GM23338 (cell line): ENCODE measurements around the gene CXCL6. TPM values are rescaled to one million over a fixed set of nuclear protein-coding genes. Genes with fewer than 3 reads are reported as not detected.

Source experiments
- ATAC-seq: fragments of 200-7000 bp; cut with Tn5 transposase; 3 replicates; pipeline ENCODE4 v1.9.1; 2020
- DNase-seq: peaks from one replicate; pipeline ENCODE4 v3.0.0-alpha.2; 2015; ENCODE audit warnings: low spot score
- H2AFZ ChIP-seq: fragments of 200-600 bp; sonication (generic); 2 replicates; pipeline ENCODE4 v1.8.0; 2016; ENCODE audit warnings: antibody characterized with exemption, mild to moderate bottlenecking, moderate library complexity
- H3F3A ChIP-seq: fragments of 200-600 bp; sonication (generic); replicated peaks from 2 replicates; pipeline ENCODE4 v1.8.0; 2017; ENCODE audit warnings: antibody characterized with exemption, mixed run types, low read depth
- H3K27ac ChIP-seq: fragments of 200-600 bp; sonication (generic); 2 replicates; pipeline ENCODE4 v1.6.1; 2016; ENCODE audit warnings: low read depth
- H3K27me3 ChIP-seq: fragments of 200-600 bp; sonication (generic); 2 replicates; pipeline ENCODE4 v1.8.0; 2016; ENCODE audit warnings: mild to moderate bottlenecking, mixed run types, moderate library complexity; ENCODE audit not compliant: insufficient read depth
- H3K36me3 ChIP-seq: fragments of 200-600 bp; sonication (generic); 2 replicates; pipeline ENCODE4 v1.8.0; 2016; ENCODE audit warnings: mild to moderate bottlenecking; ENCODE audit not compliant: insufficient read depth
- H3K4me1 ChIP-seq: fragments of 200-600 bp; sonication (generic); 2 replicates; pipeline ENCODE4 v1.8.0; 2016; ENCODE audit warnings: mild to moderate bottlenecking, moderate library complexity; ENCODE audit not compliant: insufficient read depth
- H3K4me2 ChIP-seq: fragments of 200-600 bp; sonication (generic); 2 replicates; pipeline ENCODE4 v1.7.1; 2017; ENCODE audit warnings: mixed run types
- H3K4me3 ChIP-seq: fragments of 200-600 bp; sonication (generic); 2 replicates; pipeline ENCODE4 v1.6.1; 2016; ENCODE audit warnings: mixed run types
- H3K79me2 ChIP-seq: fragments of 200-600 bp; sonication (generic); replicated peaks from 2 replicates; pipeline ENCODE4 v1.8.0; 2017; ENCODE audit warnings: mild to moderate bottlenecking; ENCODE audit not compliant: insufficient read depth
- H3K9me2 ChIP-seq: fragments of 200-600 bp; sonication (generic); 2 replicates; pipeline ENCODE4 v1.8.0; 2017; ENCODE audit not compliant: insufficient read depth
- H4K20me1 ChIP-seq: fragments of 200-600 bp; sonication (generic); replicated peaks from 2 replicates; pipeline ENCODE4 v1.8.0; 2017; ENCODE audit warnings: mild to moderate bottlenecking; ENCODE audit not compliant: insufficient read depth
- H3K27ac Mint-ChIP-seq: 2 replicates; pipeline ENCODE4 v1.8.0; 2020; ENCODE audit warnings: inconsistent platforms, mild to moderate bottlenecking, moderate library complexity, mixed read lengths
- H3K27me3 Mint-ChIP-seq: 3 replicates; pipeline ENCODE4 v1.8.0; 2022; ENCODE audit warnings: low read depth, mild to moderate bottlenecking, moderate library complexity, mixed read lengths, inconsistent platforms; ENCODE audit not compliant: insufficient read depth, poor library complexity
- H3K36me3 Mint-ChIP-seq: 3 replicates; pipeline ENCODE4 v1.8.0; 2021; ENCODE audit warnings: low read depth, mild to moderate bottlenecking, inconsistent platforms, moderate library complexity, mixed read lengths
- H3K4me1 Mint-ChIP-seq: 3 replicates; pipeline ENCODE4 v1.8.0; 2020; ENCODE audit warnings: mild to moderate bottlenecking, inconsistent platforms, mixed read lengths
- H3K4me3 Mint-ChIP-seq: 3 replicates; pipeline ENCODE4 v1.8.0; 2021; ENCODE audit warnings: moderate library complexity, mild to moderate bottlenecking, inconsistent platforms, mixed read lengths
- H3K9me3 Mint-ChIP-seq: 3 replicates; pipeline ENCODE4 v1.8.0; 2020; ENCODE audit warnings: moderate library complexity, mild to moderate bottlenecking, inconsistent platforms, mixed read lengths
- CREB1 ChIP-seq: fragments of 250-450 bp; sonication (Bioruptor Pico); IDR thresholded peaks from 2 replicates; pipeline ENCODE4 v1.5.0; 2020; ENCODE audit warnings: low read depth, mild to moderate bottlenecking, moderate library complexity
- EZH2 ChIP-seq: fragments of 200-600 bp; sonication (generic); IDR thresholded peaks from one replicate; pipeline ENCODE4 v1.8.0; 2017; ENCODE audit warnings: antibody characterized with exemption, mild to moderate bottlenecking, low read depth; ENCODE audit not compliant: unreplicated experiment
- EZH2phosphoT487 ChIP-seq: fragments of 200-600 bp; sonication (generic); IDR thresholded peaks from one replicate; pipeline ENCODE4 v1.8.1; 2018; ENCODE audit warnings: antibody characterized with exemption; ENCODE audit not compliant: unreplicated experiment
- JUNB ChIP-seq: IDR thresholded peaks from one replicate; pipeline ENCODE4 v1.6.1; 2016; ENCODE audit warnings: antibody characterized with exemption; ENCODE audit not compliant: unreplicated experiment
- NANOG ChIP-seq: IDR thresholded peaks from 2 replicates; pipeline ENCODE4 v1.6.1; 2016; ENCODE audit warnings: antibody characterized with exemption, borderline replicate concordance
- POLR2AphosphoS5 ChIP-seq: IDR thresholded peaks from 2 replicates; pipeline ENCODE4 v1.6.1; 2016; ENCODE audit warnings: antibody characterized with exemption, low read depth
- STAT1 ChIP-seq: IDR thresholded peaks from one replicate; pipeline ENCODE4 v1.6.1; 2016; ENCODE audit warnings: antibody characterized with exemption; ENCODE audit not compliant: unreplicated experiment
- ZNF114 ChIP-seq: fragments of 250-450 bp; sonication (Bioruptor Pico); IDR thresholded peaks from 2 replicates; pipeline ENCODE4 v1.5.0; 2020; ENCODE audit warnings: mild to moderate bottlenecking, moderate library complexity
- polyA plus RNA-seq: library from polyadenylated mRNA; unstranded; fragments of >200 nt; fragmentation: Nextera tagmentation; extraction: Ambion mirVana; gene quantifications from 2 replicates; pipeline ENCODE4 v1.2.1, GENCODE V29; 2016
- total RNA-seq: library from RNA; depleted of rRNA; stranded (reverse); fragments of >200 nt; shearing (Covaris generic); gene quantifications from 2 replicates; pipeline ENCODE4 v1.2.3, GENCODE V29; 2014
- TF ChIP-seq, protein P1 (sequence below), 2 experiments: fragments of 200-600 bp in 1 of 2; sonication (generic) in 1 of 2; conservative IDR thresholded peaks; 2 replicates each; pipeline versions ENCODE4 v1.5.1 to v1.6.1; 2016 to 2017; ENCODE audit warnings: antibody characterized with exemption in 2 of 2, low read depth in 2 of 2, mild to moderate bottlenecking in 2 of 2, moderate library complexity in 1 of 2
- TF ChIP-seq, protein P2 (sequence below): IDR thresholded peaks from one replicate; pipeline ENCODE4 v1.6.1; 2018; ENCODE audit warnings: antibody characterized with exemption; ENCODE audit not compliant: unreplicated experiment

The CXCL6 gene
- total and polyA plus RNA-seq, 2 experiments from 2014 or later: 7.2 to 11.8 TPM

DNA sequence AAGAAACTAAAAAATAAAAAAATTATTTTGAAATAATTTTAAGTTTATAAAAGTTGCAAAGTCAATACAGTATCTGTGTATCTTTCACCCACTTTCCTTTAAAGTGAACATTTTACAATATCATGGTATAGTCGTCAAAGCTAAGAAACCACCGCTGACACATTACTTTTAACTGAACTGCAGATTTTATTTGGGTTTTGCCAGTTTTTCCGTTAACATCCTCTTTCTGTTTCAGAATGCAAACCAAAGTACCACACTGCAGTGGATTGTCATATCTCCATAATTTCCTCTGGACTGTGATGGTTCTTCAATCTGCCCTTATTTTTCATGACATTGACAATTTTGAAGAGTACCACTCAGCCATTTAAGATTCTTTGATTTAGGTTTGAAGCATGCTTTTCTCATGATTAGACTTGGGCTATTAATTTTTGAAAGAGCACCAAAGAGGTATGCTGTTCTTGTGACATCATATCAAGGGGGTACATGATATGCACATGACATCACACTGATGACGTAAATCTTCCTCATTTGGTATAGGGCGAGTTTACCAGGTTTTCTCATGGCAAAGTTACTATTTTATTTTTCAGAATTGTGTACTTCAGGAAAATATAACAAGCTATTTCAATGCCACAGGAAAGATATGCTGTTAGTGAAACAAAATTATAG is 29.1 kb downstream of the CXCL6 start:
- H4K20me1 ChIP-seq: no peaks in the 10 kb centered on the region
- no peaks in the 10 kb centered on the region; the same call in 1 of the 2 replicates for H3F3A ChIP-seq
- TF ChIP-seq NANOG (no peak), CREB1 (CRISPR knock-in tag) (0 out of 2 replicates have a peak, but pooled peaks have one; percentile 23)
- H3K36me3 ChIP-seq: no peaks in the 10 kb centered on the region
- peaks cover 22% of the 10 kb centered on the region for H3K27me3 ChIP-seq
- H2AFZ ChIP-seq: no peak overlapping the region
- H3K9me3 Mint-ChIP-seq: no peaks in the 10 kb centered on the region
- peaks cover 12% of the 10 kb centered on the region for H3K27me3 Mint-ChIP-seq
- no peak overlapping the region for H3K27ac ChIP-seq
- no peak overlapping the region for H3K4me2 ChIP-seq
- peaks cover 22% of the 10 kb centered on the region for H3K4me1 Mint-ChIP-seq
- no peaks in the 10 kb centered on the region for H3K36me3 Mint-ChIP-seq
- no peaks in the 10 kb centered on the region for H3K9me2 ChIP-seq
- peaks cover 18% of the 10 kb centered on the region for H3K4me1 ChIP-seq
- H3K4me3 Mint-ChIP-seq: no peak overlapping the region
- no peak overlapping the region for H3K4me3 ChIP-seq
- H3K27ac Mint-ChIP-seq: no peak overlapping the region
- ATAC-seq (no peak), DNase-seq (no peak)
- no peaks in the 10 kb centered on the region for H3K79me2 ChIP-seq

DNA sequence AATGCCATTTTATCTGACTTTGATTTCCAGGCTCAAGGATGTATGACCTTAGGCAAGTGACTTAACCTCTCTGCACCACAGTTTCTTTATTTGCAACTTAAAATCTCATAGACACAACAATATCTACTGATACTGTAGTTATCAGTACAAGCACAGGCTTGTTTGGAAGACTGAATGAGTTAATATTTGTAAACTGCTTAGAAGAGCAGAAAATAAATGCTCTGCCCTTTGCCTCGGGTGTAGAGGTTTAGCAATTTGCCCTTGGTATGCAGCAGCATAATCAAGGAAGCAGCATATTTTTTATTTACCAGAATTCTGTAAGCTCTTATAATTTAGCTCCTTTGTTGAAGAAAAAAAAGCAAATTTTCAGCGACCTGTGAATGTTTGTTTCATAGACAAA is 29.8 kb downstream of the CXCL6 start:
- Histone ChIP-seq H3K27me3 (peaks cover 23% of the 10 kb centered on the region), H3K4me2 (no peak overlapping the region), H3K4me3 (no peak overlapping the region), H3K36me3 (no peaks in the 10 kb centered on the region), H3K79me2 (no peaks in the 10 kb centered on the region), H3K27ac (no peak overlapping the region), H3K4me1 (peaks cover 18% of the 10 kb centered on the region), H3F3A (no peaks in the 10 kb centered on the region; the same call in 1 of the 2 replicates), H3K9me2 (no peaks in the 10 kb centered on the region), H4K20me1 (no peaks in the 10 kb centered on the region), H2AFZ (no peak overlapping the region)
- peaks cover 12% of the 10 kb centered on the region for H3K27me3 Mint-ChIP-seq
- no peak for DNase-seq
- ATAC-seq: no peak
- H3K4me1 Mint-ChIP-seq: peaks cover 25% of the 10 kb centered on the region
- TF ChIP-seq EZH2: no peak
- no peak for TF ChIP-seq NANOG
- no peak for TF ChIP-seq JUNB
- no peak for TF ChIP-seq CREB1 (CRISPR knock-in tag)
- no peak for TF ChIP-seq EZH2phosphoT487
- TF ChIP-seq, protein P1, sequence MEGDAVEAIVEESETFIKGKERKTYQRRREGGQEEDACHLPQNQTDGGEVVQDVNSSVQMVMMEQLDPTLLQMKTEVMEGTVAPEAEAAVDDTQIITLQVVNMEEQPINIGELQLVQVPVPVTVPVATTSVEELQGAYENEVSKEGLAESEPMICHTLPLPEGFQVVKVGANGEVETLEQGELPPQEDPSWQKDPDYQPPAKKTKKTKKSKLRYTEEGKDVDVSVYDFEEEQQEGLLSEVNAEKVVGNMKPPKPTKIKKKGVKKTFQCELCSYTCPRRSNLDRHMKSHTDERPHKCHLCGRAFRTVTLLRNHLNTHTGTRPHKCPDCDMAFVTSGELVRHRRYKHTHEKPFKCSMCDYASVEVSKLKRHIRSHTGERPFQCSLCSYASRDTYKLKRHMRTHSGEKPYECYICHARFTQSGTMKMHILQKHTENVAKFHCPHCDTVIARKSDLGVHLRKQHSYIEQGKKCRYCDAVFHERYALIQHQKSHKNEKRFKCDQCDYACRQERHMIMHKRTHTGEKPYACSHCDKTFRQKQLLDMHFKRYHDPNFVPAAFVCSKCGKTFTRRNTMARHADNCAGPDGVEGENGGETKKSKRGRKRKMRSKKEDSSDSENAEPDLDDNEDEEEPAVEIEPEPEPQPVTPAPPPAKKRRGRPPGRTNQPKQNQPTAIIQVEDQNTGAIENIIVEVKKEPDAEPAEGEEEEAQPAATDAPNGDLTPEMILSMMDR (conservative IDR thresholded peaks at IDR 0.05; ENCODE audit: low read depth in 2 of 2): no peak
- no peak for TF ChIP-seq STAT1
- TF ChIP-seq, protein P2, sequence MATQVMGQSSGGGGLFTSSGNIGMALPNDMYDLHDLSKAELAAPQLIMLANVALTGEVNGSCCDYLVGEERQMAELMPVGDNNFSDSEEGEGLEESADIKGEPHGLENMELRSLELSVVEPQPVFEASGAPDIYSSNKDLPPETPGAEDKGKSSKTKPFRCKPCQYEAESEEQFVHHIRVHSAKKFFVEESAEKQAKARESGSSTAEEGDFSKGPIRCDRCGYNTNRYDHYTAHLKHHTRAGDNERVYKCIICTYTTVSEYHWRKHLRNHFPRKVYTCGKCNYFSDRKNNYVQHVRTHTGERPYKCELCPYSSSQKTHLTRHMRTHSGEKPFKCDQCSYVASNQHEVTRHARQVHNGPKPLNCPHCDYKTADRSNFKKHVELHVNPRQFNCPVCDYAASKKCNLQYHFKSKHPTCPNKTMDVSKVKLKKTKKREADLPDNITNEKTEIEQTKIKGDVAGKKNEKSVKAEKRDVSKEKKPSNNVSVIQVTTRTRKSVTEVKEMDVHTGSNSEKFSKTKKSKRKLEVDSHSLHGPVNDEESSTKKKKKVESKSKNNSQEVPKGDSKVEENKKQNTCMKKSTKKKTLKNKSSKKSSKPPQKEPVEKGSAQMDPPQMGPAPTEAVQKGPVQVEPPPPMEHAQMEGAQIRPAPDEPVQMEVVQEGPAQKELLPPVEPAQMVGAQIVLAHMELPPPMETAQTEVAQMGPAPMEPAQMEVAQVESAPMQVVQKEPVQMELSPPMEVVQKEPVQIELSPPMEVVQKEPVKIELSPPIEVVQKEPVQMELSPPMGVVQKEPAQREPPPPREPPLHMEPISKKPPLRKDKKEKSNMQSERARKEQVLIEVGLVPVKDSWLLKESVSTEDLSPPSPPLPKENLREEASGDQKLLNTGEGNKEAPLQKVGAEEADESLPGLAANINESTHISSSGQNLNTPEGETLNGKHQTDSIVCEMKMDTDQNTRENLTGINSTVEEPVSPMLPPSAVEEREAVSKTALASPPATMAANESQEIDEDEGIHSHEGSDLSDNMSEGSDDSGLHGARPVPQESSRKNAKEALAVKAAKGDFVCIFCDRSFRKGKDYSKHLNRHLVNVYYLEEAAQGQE: no peak
- no peak for TF ChIP-seq POLR2AphosphoS5
- TF ChIP-seq ZNF114 (CRISPR knock-in tag): no peak
- no peaks in the 10 kb centered on the region for H3K9me3 Mint-ChIP-seq
- no peaks in the 10 kb centered on the region for H3K36me3 Mint-ChIP-seq
- no peak overlapping the region for H3K27ac Mint-ChIP-seq
- H3K4me3 Mint-ChIP-seq: no peak overlapping the region
